Activated naive CD4-positive, alpha-beta T cell treated with anti-CD3 and anti-CD28 coated beads, Interleukin-2, amount 50 U/mL, for 24 hours (primary cell): ENCODE measurements around the gene ADARB1.

Experiments
- H3K27ac Mint-ChIP-seq: one replicate; pipeline ENCODE4 v1.8.0; 2021; ENCODE audit warnings: mild to moderate bottlenecking, mixed read lengths
- H3K27me3 Mint-ChIP-seq: one replicate; pipeline ENCODE4 v1.8.0; 2021; ENCODE audit warnings: mixed read lengths
- H3K36me3 Mint-ChIP-seq: one replicate; pipeline ENCODE4 v1.8.0; 2021; ENCODE audit warnings: mixed read lengths
- H3K4me1 Mint-ChIP-seq: one replicate; pipeline ENCODE4 v1.8.0; 2021; ENCODE audit warnings: mixed read lengths
- H3K4me3 Mint-ChIP-seq: one replicate; pipeline ENCODE4 v1.8.0; 2021; ENCODE audit warnings: mild to moderate bottlenecking, mixed read lengths
- H3K9me3 Mint-ChIP-seq: one replicate; pipeline ENCODE4 v1.8.0; 2021; ENCODE audit warnings: mixed read lengths

Gene ADARB1

DNA sequence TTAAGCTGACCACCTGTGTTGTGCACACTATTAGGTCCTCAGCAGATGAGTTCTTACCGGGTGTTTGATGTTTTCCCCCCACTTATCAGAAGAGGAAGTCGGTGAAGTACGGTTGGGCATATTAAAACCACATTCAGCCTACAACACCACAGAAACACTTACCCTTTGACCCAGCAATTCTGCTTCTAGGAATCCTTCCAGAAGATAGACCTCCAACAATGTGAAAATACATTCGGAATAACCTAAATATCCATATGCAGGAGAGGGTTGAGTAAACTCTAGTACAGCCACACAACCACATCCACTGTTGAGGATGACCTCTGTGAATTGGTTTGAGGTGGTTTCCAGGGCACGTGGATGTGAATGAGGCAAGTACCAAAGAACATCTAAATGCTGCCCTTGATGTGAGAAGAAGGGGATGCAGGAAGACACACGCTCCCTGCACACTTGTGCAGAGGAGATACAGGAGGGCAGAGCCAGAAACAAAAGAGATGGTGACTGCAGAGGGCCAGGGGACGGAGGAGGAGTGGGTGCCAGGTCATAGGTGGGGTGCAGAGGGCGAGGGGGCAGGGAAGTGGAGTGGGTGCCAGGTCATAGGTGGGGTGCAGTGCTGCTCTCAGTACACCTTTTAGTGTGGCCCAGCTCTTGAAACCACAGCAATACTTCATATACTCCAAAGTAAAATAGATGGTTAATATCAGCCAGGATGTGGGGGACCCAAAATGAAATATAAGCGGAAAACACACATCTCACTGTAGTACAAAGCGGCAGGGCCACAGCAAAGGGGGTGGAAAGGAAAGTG is 12.8 kb downstream of the ADARB1 start:
- H3K9me3 Mint-ChIP-seq: no peaks in the 10 kb centered on the region
- peaks cover 90% of the 10 kb centered on the region for H3K4me1 Mint-ChIP-seq
- H3K4me3 Mint-ChIP-seq: peak overlapping the region; percentile 28
- no peaks in the 10 kb centered on the region for H3K27me3 Mint-ChIP-seq
- H3K36me3 Mint-ChIP-seq: peaks cover 3% of the 10 kb centered on the region
- peak overlapping the region; percentile 89 for H3K27ac Mint-ChIP-seq

DNA sequence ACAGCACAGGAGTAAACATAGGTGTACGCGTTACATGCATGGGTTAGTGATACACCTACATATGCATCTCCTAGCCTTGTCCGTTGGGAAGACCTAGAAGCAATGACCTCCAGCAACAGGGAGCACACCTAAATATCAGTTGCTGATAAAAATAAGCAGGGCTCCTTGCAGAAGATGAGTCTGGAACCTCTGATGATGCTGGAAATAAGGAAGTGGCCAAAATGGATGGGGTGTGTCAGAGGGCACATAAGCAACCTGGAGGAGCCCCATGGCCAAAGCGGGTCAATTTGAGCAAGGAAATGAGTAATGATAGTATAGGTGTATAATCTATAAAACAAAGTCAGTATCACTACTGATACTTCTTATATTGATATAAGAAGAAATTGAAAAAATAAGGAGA is 13.7 kb downstream of the ADARB1 start:
- peak overlapping the region; percentile 63 for H3K27ac Mint-ChIP-seq

DNA sequence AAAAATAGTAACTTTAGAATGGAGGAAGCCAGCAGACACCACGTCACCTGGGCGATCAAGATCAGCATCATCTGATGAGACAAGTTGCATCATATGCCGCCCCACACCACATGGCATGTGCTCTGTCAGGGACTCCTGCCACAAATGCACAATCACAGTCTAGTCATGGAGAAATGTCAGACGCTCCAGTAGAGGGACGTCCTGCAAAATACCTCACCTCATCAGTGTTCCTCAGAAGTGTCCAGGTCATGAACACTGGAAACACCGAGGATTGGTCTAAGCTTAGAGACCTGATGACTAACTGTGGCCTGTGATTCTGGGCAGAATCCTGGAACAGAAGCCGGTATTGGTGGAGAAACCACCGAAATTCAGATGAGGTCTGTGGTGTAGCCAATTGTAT is 14.3 kb downstream of the ADARB1 start:
- Mint-ChIP-seq H3K36me3 (no peaks in the 10 kb centered on the region), H3K27ac (no peak overlapping the region), H3K9me3 (no peaks in the 10 kb centered on the region), H3K4me1 (peaks cover 87% of the 10 kb centered on the region), H3K27me3 (no peaks in the 10 kb centered on the region), H3K4me3 (no peak overlapping the region)

More for the DNA sequence above, 13.7 kb downstream of the ADARB1 start:
- no peaks in the 10 kb centered on the region for H3K9me3 Mint-ChIP-seq
- H3K36me3 Mint-ChIP-seq: no peaks in the 10 kb centered on the region
- peaks cover 88% of the 10 kb centered on the region for H3K4me1 Mint-ChIP-seq
- peak overlapping the region; percentile 2 for H3K4me3 Mint-ChIP-seq
- H3K27me3 Mint-ChIP-seq: no peaks in the 10 kb centered on the region

GRCh38 chr21:45089964-45090363 is 15.6 kb downstream of the ADARB1 start:
- H3K27me3 Mint-ChIP-seq: no peaks in the 10 kb centered on the region
- H3K27ac Mint-ChIP-seq: peak overlapping the region; percentile 52
- H3K36me3 Mint-ChIP-seq: no peaks in the 10 kb centered on the region
- no peaks in the 10 kb centered on the region for H3K9me3 Mint-ChIP-seq
- H3K4me3 Mint-ChIP-seq: no peak overlapping the region
- H3K4me1 Mint-ChIP-seq: peaks cover 86% of the 10 kb centered on the region

DNA sequence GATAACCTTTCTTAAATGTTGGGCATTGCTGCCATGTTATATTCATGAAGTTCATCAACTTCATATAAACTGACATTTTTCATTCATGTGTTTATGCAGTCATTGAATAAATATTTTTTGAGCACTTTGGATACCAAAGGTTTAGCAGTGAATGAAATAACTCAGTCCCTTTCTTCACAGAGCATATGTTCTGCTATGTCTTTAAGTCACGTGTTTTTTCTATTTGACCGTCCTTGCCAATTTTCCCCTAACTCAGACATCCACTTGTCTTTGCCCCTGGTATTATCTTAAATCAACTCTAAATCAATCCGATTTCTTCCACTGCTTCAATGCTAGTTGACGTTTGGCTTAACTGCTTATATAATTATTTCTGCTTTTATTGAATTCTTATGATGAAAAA is 16.6 kb downstream of the ADARB1 start:
- Mint-ChIP-seq H3K27ac (peak overlapping the region; percentile 11), H3K27me3 (no peaks in the 10 kb centered on the region), H3K4me3 (no peak overlapping the region), H3K36me3 (no peaks in the 10 kb centered on the region), H3K4me1 (peaks cover 77% of the 10 kb centered on the region), H3K9me3 (no peaks in the 10 kb centered on the region)

- Mint-ChIP-seq H3K4me1 (peaks cover 70% of the 10 kb centered on the region), H3K9me3 (no peaks in the 10 kb centered on the region), H3K27me3 (no peaks in the 10 kb centered on the region), H3K36me3 (no peaks in the 10 kb centered on the region), H3K27ac (no peak overlapping the region), H3K4me3 (no peak overlapping the region)
Observed at GRCh38 chr21:45091550-45092322, 17.4 kb downstream of the ADARB1 start.

DNA sequence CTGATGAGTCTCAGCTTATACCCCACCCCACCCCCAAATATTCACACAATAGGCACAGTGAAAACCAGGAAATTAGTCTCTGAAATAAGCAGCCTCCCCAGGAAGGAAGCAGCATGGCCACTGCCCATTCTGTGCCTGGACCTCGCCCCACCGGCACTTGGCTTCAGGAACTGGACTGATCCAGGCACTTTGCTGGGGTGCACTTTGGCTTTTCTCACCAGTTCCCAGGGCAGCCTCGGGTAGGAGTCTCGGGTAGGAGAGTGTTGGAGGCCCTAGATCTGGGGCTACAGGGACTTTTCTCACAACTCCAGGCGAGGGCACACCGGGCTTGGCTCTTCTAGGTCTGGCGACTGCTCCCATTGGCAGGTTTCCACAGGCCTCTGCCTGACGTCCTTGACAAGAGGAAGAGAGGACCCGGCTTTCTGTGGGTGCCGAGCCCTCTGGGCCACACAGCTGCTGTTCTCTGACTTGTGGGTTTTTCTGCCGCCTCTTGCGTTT is 18.7 kb downstream of the ADARB1 start:
- Mint-ChIP-seq H3K9me3 (no peaks in the 10 kb centered on the region), H3K4me3 (no peak overlapping the region), H3K27ac (no peak overlapping the region), H3K27me3 (no peaks in the 10 kb centered on the region), H3K4me1 (peaks cover 65% of the 10 kb centered on the region), H3K36me3 (peaks cover 2% of the 10 kb centered on the region)

- Mint-ChIP-seq H3K9me3 (no peaks in the 10 kb centered on the region), H3K4me3 (no peak overlapping the region), H3K27me3 (no peaks in the 10 kb centered on the region), H3K27ac (no peak overlapping the region), H3K36me3 (peaks cover 2% of the 10 kb centered on the region), H3K4me1 (peaks cover 58% of the 10 kb centered on the region)
Observed at GRCh38 chr21:45094412-45094811, 20.0 kb downstream of the ADARB1 start.

GRCh38 chr21:45095505-45095904 is 21.1 kb downstream of the ADARB1 start:
- no peaks in the 10 kb centered on the region for H3K27me3 Mint-ChIP-seq
- H3K27ac Mint-ChIP-seq: no peak overlapping the region
- no peaks in the 10 kb centered on the region for H3K9me3 Mint-ChIP-seq
- H3K4me1 Mint-ChIP-seq: peaks cover 48% of the 10 kb centered on the region
- H3K4me3 Mint-ChIP-seq: no peak overlapping the region
- peaks cover 2% of the 10 kb centered on the region for H3K36me3 Mint-ChIP-seq

- Mint-ChIP-seq H3K4me1 (peaks cover 41% of the 10 kb centered on the region), H3K27ac (peak overlapping the region; percentile 8)
Observed at GRCh38 chr21:45096217-45096616, 21.8 kb downstream of the ADARB1 start.

DNA sequence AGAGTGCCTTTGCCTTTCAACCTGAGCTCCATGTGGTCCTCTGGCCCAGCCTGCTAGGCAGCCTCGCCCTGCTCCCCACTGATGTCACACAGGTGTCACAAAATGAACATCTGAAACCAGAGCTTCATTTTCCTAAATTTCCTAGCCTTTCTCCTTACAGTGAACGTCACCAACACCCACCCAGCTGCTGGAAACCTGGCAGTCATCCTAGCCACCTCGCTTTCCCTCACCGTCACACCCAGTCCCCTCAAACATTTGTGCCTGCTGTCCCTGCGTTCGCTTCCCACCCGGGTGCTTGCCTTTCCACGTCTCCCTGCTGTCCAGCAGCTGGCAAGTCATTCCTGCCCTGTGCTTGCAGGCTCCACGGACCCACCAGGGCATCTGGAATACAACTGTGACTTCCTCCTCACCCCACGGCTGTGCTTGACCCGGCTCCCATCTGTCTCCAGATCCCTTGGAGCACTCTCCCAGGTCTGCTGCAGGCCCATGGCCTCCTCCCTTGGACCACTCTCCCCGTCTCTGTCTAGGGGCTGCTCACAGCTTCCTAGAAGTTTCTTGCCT is 23.5 kb downstream of the ADARB1 start:
- H3K9me3 Mint-ChIP-seq: no peaks in the 10 kb centered on the region
- no peak overlapping the region for H3K27ac Mint-ChIP-seq
- no peak overlapping the region for H3K4me3 Mint-ChIP-seq
- H3K27me3 Mint-ChIP-seq: no peaks in the 10 kb centered on the region
- H3K36me3 Mint-ChIP-seq: peaks cover 2% of the 10 kb centered on the region
- H3K4me1 Mint-ChIP-seq: peaks cover 45% of the 10 kb centered on the region

More at GRCh38 chr21:45096217-45096616, 21.8 kb downstream of the ADARB1 start:
- Mint-ChIP-seq H3K27me3 (no peaks in the 10 kb centered on the region), H3K9me3 (no peaks in the 10 kb centered on the region), H3K36me3 (peaks cover 2% of the 10 kb centered on the region), H3K4me3 (no peak overlapping the region)

- Mint-ChIP-seq H3K27me3 (no peaks in the 10 kb centered on the region), H3K27ac (peak overlapping the region; percentile 21), H3K9me3 (no peaks in the 10 kb centered on the region)
Observed at GRCh38 chr21:45098867-45099266, 24.5 kb downstream of the ADARB1 start.

GRCh38 chr21:45099571-45099970 is 25.2 kb downstream of the ADARB1 start:
- Mint-ChIP-seq H3K4me1 (peaks cover 48% of the 10 kb centered on the region), H3K27ac (no peak overlapping the region), H3K4me3 (no peak overlapping the region), H3K9me3 (no peaks in the 10 kb centered on the region), H3K27me3 (no peaks in the 10 kb centered on the region), H3K36me3 (peaks cover 2% of the 10 kb centered on the region)

More at GRCh38 chr21:45098867-45099266, 24.5 kb downstream of the ADARB1 start:
- H3K4me3 Mint-ChIP-seq: no peak overlapping the region
- H3K4me1 Mint-ChIP-seq: peaks cover 47% of the 10 kb centered on the region
- H3K36me3 Mint-ChIP-seq: peaks cover 2% of the 10 kb centered on the region

GRCh38 chr21:45100866-45101265 is 26.5 kb downstream of the ADARB1 start:
- H3K36me3 Mint-ChIP-seq: peaks cover 2% of the 10 kb centered on the region
- no peaks in the 10 kb centered on the region for H3K27me3 Mint-ChIP-seq
- H3K4me3 Mint-ChIP-seq: no peak overlapping the region
- H3K27ac Mint-ChIP-seq: no peak overlapping the region
- H3K9me3 Mint-ChIP-seq: no peaks in the 10 kb centered on the region
- H3K4me1 Mint-ChIP-seq: peaks cover 55% of the 10 kb centered on the region

DNA sequence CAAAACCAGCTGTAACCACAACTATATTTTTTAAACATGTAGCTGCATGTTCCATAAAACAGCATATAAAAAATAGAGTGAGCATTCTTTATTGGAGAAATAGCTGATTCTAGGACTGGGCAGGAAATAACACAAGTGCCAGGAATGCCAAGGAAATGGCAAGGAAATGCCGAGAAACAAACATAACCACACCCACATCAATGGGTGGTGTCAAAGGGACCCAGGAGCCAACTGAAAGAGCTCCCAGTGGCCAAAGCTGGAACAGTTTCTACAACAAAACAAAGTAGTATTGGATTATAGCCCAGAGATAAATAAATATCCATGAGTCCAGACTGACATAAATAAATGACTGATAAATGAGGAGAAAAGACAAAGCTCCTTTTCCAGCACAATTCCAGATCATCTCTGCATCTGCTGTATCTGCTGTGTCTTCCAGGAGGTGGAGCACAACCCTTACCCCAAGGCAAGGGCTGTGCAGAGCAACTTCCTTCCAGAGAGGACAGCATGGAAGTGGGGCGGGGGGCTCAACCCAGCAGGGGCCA is 28.1 kb downstream of the ADARB1 start:
- Mint-ChIP-seq H3K27ac (no peak overlapping the region), H3K27me3 (no peaks in the 10 kb centered on the region), H3K9me3 (no peaks in the 10 kb centered on the region), H3K4me3 (no peak overlapping the region), H3K4me1 (peaks cover 62% of the 10 kb centered on the region), H3K36me3 (peaks cover 5% of the 10 kb centered on the region)
